Activated T-helper 1 cell treated with anti-CD3 and anti-CD28 coated beads, Interleukin-2, amount 50 U/mL, for 16 hours (primary cell): ENCODE measurements around the gene IGF2R.
"Not testable (repeated sequence)": the region's sequence is repeated elsewhere in the genome, so short reads cannot be mapped to it uniquely, and the experiment has no call there.

ENCODE experiments used
- DNase-seq, 2 donors: peaks; one replicate each; pipeline ENCODE4 v3.0.0-alpha.2; 2020; ENCODE audit warnings: low read depth in 1 of 2, low spot score in 1 of 2

Gene IGF2R

GRCh38 chr6:160120087-160120486, 151.2 kb downstream of the IGF2R start:
- no peak for DNase-seq

DNA sequence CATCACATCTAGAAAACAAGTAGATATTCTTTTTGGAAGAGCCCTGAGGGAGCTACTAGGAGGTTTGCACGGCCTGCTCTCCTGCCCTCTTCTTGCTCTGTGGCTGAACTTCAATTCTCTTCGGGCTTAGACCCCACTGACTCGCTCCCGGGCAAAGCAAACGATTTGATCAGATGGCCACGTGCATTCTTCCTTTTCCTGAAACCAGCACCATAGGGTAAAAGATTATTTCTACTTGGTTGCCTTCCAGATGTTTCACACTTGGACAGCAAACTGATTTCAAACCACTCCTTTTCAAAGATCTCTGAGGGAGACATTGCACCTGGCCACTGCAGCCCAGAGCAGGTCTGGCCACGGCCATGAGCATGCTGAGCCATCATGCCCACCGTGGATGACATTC, 152.7 kb downstream of the IGF2R start, which contains the start of gene SLC22A1:
Gene SLC22A1, plus strand, starts transcription at position 258 of the 400 bp plus-strand sequence. Its CDS starts 121 bp downstream, at position 379.
- no peak for DNase-seq

GRCh38 chr6:160121981-160122380, 153.1 kb downstream of the IGF2R start:
- no peak for DNase-seq

DNA sequence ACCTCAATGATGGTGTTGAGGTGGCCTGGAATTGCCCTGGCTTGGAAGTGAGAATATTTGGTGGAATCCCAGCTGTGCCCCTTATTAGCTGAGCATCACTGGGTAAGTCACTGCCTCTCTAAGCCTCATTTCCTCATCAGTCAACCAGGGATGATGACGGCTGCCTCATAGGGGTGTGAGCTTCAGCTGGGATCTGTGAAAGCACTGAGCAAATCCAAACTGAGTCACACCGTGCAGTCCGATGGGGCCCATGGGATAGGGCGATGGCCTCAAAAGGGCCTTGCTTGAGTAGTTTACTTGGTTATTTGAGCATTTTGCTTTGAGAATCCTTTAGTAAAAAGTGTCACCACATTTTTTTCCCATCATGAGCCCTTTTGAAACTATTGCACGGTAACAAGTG, 153.9 kb downstream of the IGF2R start:
- no peak for DNase-seq

DNA sequence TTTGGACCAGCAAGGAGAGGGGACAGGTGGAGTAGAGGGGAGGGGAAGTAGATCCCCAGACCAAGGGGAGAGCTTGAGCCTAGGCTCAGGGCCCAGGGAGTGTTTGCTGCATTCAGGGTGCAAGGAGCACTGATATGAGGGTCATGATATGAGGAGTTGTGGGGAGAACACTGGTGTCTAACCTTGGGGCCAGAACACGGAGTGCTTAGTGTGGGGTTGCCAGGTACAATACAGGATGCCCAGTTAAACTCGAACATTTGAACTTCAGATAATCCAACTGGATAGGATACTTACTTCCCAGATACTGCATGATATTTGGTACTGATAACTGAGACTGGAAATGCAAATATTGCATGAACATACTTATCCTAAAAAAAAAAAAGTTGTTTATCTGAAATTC, 155.1 kb downstream of the IGF2R start:
- no peak for DNase-seq

DNA sequence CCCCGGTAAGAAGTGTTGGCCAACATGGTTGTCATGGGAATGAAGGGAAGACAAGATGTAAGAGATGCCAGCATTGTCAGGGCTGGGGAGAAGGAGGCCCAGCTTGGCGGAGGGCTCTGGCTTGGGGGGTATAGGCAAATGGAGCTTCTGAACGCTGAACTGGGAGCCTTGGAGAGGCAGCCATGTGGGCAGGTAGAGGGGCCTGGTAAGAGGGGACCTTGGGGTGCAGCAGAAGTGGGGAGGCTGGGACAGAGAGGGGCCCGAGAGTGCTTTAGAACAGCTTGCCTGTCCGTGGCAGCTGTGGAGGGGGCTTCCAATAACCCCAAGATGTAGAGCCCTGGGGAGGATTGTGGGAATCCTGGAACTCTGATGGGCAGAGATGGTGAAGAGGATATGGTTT, 155.7 kb downstream of the IGF2R start:
- no peak for DNase-seq

GRCh38 chr6:160125105-160125504, 156.2 kb downstream of the IGF2R start:
- DNase-seq = not testable (repeated sequence)

- no peak for DNase-seq
Observed at GRCh38 chr6:160127270-160128124, 158.6 kb downstream of the IGF2R start.

- no peak for DNase-seq
Observed at GRCh38 chr6:160128125-160128683, 159.3 kb downstream of the IGF2R start.

DNA sequence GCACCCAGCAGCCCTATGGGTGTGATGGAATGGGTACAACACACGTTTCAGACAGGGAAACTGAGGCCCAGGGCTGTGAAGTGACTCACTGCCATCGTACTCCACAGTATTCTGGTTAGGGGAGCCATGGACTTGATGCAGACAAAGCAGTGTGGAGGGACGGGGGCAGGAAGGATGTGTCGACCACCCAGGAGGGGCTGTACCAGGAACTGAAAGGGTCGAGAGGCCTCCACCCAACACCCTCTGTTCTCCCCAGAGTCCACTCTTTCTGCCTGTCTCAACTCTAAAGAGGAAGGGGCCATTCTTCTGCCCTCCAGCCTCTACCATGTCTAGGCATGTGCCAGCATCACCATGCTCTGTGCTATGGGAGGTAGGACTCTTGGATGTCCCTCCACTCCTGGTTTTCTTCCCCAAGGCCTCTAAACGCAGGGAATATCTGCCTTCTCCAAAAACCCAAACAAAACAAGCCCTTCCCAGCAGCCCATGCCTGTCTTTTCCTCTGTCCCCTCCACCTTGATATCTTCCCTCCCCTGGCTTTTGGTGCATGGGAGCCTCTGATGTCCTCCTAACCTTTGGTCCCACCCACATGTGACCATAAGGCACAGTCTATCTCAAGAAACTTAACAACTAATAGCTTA, 160.1 kb downstream of the IGF2R start:
- DNase-seq = no peak

GRCh38 chr6:160129881-160130615, 161.2 kb downstream of the IGF2R start:
- no peak for DNase-seq

- no peak for DNase-seq
Observed at GRCh38 chr6:160130729-160131484, 162.0 kb downstream of the IGF2R start.

GRCh38 chr6:160131636-160132296, 162.9 kb downstream of the IGF2R start:
- DNase-seq = no peak

GRCh38 chr6:160132297-160132637, 163.4 kb downstream of the IGF2R start:
- DNase-seq = no peak

DNA sequence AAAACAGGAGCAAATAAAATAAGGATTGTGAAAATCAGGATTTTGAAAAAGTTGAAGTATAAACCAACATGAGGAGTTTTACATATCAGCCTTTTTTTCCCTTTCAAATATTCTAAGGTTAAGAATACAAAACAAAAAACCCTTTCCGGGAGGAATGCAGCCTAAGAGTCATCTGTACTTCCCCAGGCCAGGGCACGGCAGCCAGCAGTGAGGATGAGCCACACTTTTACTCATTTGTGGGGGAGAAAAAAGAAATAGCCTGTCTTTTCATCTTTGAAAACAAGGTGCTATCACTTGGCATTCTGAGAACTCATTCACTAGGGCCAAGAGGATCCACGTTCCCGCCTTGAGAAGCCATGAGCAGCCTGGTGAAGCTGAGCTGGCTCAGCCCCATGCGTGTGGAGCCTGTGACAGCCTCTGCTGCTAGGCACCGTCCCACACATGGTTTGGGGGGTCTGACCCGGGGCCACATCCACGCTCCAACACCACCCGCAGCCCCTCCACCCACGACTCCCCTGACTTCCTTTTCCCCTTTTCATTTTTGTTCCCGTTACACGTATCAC, 164.0 kb downstream of the IGF2R start:
- DNase-seq = no peak

- DNase-seq = no peak
Observed at GRCh38 chr6:160133441-160134336, 164.8 kb downstream of the IGF2R start.

GRCh38 chr6:160134337-160134751, 165.5 kb downstream of the IGF2R start:
- not testable (repeated sequence) for DNase-seq

DNA sequence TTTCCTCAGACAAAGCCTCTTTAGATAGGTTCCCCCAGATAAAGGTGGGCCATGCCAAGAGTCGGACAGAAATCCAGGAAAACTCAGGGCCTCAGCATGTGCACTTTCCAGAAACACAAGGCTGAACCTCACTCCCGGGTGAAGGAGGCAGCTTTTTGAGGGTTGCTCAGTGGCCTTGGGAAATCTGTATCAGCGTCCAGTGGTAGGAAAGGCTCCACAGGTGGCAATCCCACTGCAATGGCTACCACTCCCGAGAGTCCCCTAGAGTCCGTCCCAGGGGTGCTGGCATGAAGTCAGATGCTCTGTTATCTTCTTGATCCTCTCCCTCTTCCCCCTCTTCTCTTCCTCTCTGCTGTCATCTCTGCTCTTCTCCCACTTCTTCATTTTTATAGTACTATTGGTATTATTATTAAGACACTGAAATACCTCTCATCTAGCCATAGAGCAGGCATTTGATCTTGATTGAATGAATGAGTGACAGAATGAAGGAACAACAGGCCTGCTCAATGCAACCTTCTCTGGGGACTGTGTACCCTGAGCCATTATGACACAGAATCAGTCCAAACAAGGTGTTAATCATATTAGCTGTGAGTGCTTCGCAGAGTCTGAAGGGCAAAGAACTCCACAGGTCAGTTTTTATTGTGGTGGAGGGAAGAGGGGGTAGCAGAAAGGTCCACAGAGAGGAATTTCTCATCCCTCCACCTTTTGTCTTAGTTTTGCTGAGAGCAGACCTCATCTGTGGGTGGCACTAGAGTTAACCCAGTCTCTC, 166.1 kb downstream of the IGF2R start:
- no peak for DNase-seq
